Measurements from ENCODE around the gene NTRK1.

NTRK1 gene

DNA sequence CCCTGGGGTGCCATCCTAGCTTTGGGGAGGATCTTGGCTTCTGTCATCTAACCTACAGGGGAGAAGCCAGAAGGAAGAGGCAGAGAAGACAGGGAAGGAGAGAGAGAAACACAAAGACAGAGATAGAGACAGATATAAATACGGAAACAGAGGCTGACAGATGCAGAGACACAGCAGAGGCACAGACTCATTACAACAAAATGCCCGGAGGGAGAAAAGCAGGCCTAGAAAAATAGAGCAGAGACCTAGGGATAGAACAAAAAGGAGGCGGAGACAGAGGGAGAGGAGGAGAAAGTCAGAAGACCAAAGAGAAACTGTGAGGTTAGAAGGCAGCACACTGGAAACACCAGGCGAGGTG lies 34.8 kb downstream of the NTRK1 start:
- Mint-ChIP-seq H3K9me3 (no peaks in the 10 kb centered on the region), H3K27ac (peak overlapping the region; percentile 38), H3K27me3 (ENCODE audit: low read depth, poor library complexity) (peaks cover 36% of the 10 kb centered on the region), H3K36me3 (ENCODE audit: low read depth) (no peaks in the 10 kb centered on the region), H3K4me3 (no peak overlapping the region), H3K4me1 (peaks cover 65% of the 10 kb centered on the region)
- no peak for TF ChIP-seq CTCF (IDR thresholded peaks at IDR 0.05)
- no peak for DNase-seq

DNA sequence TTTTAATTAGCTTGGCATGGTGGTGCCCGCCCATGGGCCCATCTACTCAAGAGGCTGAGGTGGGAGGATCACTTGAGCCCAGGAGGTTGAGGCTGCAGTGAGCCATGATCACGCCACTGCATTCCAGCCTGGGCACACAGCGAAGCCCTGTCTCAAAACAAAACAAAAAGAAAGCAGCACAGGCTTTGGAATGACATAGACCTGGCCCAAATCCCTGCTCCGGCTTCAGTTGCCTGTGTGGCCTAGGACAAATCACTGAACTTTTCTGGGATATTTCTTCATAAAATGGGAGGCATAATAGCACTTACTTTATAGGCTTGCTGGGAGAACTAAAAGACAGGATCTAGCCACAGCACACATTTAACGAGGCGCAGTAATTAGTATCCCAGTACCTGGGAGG lies 35.3 kb downstream of the NTRK1 start:
- peaks cover 31% of the 10 kb centered on the region for H3K27me3 Mint-ChIP-seq (ENCODE audit: low read depth, poor library complexity)
- H3K4me1 Mint-ChIP-seq, result peaks cover 68% of the 10 kb centered on the region
- TF ChIP-seq CTCF (IDR thresholded peaks at IDR 0.05), result no peak
- no peak overlapping the region for H3K27ac Mint-ChIP-seq
- H3K36me3 Mint-ChIP-seq (ENCODE audit: low read depth), result no peaks in the 10 kb centered on the region
- no peak for DNase-seq
- no peaks in the 10 kb centered on the region for H3K9me3 Mint-ChIP-seq
- H3K4me3 Mint-ChIP-seq, result no peak overlapping the region

DNA sequence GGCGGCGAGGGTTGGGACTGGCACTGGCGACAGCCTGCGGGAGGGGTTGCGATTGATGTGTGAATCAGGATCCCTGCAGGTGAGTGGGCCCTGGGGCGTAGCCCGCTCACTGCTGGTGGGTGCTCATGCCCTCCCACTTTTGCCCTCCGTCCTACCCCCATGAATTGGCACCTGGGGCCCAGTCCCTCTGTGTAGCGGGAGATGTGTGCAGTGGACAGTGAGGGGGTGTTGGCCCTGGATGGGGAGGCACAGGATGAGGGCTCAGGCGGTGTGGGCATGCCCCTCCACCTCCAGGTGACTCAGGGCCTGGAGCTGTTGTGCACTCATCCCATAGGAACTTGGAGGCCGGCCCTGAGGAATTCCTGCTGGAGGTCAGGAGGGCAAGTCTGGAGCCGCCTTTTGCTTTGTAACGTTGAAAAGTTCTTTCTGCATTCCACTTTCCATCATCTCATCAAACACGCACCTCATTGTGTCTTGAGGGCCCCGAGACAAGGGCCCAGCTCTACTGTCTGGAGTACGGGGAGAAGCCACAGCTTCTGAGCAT lies 35.9 kb downstream of the NTRK1 start:
- Mint-ChIP-seq H3K4me3 (no peak overlapping the region), H3K27ac (no peak overlapping the region), H3K27me3 (ENCODE audit: low read depth, poor library complexity) (peaks cover 25% of the 10 kb centered on the region), H3K36me3 (ENCODE audit: low read depth) (no peaks in the 10 kb centered on the region), H3K9me3 (no peaks in the 10 kb centered on the region), H3K4me1 (peaks cover 74% of the 10 kb centered on the region)
- no peak for TF ChIP-seq CTCF (IDR thresholded peaks at IDR 0.05)
- DNase-seq, result no peak

DNA sequence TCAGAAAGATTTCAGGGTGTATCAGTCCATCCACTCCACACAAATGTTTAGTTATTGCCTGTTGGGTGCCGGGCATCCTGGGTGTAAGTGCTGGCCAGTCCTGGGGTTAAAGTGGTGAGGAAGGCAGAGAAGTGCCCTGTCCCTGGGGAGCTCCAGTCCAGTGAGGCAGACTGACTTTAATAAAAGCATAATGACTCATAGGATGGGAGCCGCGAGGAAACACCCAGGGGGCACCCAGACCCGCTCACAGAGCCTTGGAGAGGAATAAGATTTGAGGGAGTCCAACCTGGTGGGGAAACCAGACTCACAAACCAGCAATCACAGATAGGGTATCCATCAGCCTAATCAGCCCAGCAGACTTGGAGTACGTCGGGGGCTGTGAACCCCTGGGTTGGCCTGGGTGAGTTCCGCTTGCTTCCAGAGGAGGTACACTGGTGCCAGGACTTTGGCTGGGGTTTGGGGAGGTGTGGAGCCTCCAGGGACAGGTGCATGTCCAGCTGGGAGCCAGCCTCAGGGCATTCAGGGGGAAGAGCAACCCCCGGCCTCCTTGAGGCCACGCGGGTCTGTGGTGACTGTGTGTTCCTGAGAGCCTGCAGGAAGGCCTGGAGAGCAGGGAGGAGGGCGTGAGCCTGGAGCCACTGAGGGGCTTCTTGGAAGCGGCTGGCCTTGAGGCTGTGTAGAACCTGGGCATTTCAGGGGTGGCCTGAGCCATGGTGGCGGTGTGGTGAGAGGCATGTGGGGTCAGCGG lies 36.6 kb downstream of the NTRK1 start:
- Mint-ChIP-seq H3K27ac (no peak overlapping the region), H3K36me3 (ENCODE audit: low read depth) (no peaks in the 10 kb centered on the region), H3K27me3 (ENCODE audit: low read depth, poor library complexity) (peaks cover 21% of the 10 kb centered on the region), H3K9me3 (no peaks in the 10 kb centered on the region), H3K4me3 (peak overlapping the region; percentile 62), H3K4me1 (peaks cover 75% of the 10 kb centered on the region)
- DNase-seq, result no peak
- no peak for TF ChIP-seq CTCF (IDR thresholded peaks at IDR 0.05)

DNA sequence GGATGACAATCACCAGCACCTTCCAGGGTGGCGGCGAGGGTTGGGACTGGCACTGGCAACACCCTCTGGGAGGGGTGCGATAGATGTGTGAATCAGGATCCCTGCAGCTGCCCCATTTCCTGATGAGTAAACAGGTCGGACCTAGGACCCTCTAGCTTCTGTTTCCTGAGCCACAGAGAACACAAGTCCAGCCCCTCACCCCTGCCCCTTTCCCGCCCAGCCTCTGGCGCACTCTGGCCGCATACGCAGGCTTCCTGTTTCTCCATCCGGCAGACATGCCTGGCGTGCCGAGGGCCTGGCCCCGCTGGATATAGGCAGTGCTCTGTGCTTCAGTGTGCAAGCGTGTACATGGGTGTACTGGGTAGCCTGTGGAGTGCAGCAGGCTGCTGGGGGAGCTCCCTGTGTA lies 37.5 kb downstream of the NTRK1 start:
- no peak for DNase-seq
- Mint-ChIP-seq H3K27ac (no peak overlapping the region), H3K4me3 (peak overlapping the region; percentile 32)

More for the DNA sequence above, 37.5 kb downstream of the NTRK1 start:
- Mint-ChIP-seq H3K36me3 (ENCODE audit: low read depth) (no peaks in the 10 kb centered on the region), H3K9me3 (no peaks in the 10 kb centered on the region), H3K4me1 (peaks cover 82% of the 10 kb centered on the region), H3K27me3 (ENCODE audit: low read depth, poor library complexity) (peaks cover 12% of the 10 kb centered on the region)
- TF ChIP-seq CTCF (IDR thresholded peaks at IDR 0.05), result no peak
